Measurements from ENCODE around the gene PPM1E. TPM values are rescaled to one million over a fixed set of nuclear protein-coding genes. Genes with fewer than 3 reads are reported as not detected.

PPM1E gene
- total RNA-seq, 4 donors from 2014 or later = 0.35 to 0.92 (median 0.44) TPM

DNA sequence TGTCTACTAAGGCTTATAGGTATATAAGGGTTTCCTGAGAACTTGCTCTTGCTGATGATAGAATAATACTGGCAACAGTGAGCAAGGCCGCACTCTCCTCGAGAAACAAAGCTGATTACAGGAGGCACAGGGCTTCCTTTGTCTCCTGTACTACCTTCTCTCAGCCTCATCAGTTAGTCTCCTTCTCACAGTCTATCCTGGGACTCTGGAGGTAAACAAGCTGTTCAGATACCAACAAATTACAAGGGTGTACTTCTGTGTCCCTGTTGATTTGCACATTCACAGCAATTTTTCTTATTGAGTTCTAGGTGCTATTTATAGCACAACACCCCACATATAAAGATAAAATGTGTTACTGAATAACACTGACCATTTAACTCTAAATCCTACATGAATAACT, 252.3 kb downstream of the PPM1E start:
- ATAC-seq = no peak
- Histone ChIP-seq H3K27ac (no peak overlapping the region), H3K4me1 (no peaks in the 10 kb centered on the region), H3K9me3 (no peaks in the 10 kb centered on the region), H3K4me3 (no peak overlapping the region), H3K27me3 (no peaks in the 10 kb centered on the region), H3K36me3 (peaks cover 0 to 53% of the 10 kb centered on the region in 2 donors)
- TF ChIP-seq, protein P1, sequence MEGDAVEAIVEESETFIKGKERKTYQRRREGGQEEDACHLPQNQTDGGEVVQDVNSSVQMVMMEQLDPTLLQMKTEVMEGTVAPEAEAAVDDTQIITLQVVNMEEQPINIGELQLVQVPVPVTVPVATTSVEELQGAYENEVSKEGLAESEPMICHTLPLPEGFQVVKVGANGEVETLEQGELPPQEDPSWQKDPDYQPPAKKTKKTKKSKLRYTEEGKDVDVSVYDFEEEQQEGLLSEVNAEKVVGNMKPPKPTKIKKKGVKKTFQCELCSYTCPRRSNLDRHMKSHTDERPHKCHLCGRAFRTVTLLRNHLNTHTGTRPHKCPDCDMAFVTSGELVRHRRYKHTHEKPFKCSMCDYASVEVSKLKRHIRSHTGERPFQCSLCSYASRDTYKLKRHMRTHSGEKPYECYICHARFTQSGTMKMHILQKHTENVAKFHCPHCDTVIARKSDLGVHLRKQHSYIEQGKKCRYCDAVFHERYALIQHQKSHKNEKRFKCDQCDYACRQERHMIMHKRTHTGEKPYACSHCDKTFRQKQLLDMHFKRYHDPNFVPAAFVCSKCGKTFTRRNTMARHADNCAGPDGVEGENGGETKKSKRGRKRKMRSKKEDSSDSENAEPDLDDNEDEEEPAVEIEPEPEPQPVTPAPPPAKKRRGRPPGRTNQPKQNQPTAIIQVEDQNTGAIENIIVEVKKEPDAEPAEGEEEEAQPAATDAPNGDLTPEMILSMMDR (IDR thresholded peaks at IDR 0.05) = no peak
- no peak for TF ChIP-seq POLR2AphosphoS5 (IDR thresholded peaks at IDR 0.05)
- no peak for TF ChIP-seq EP300 (IDR thresholded peaks at IDR 0.05)
- no peak for TF ChIP-seq POLR2A (IDR thresholded peaks at IDR 0.05)
- WGBS, 2 donors (ENCODE audit: low coverage in 1 of 2) = 60 to 94% methylated on average over 2 of the region's 2 CpGs

DNA sequence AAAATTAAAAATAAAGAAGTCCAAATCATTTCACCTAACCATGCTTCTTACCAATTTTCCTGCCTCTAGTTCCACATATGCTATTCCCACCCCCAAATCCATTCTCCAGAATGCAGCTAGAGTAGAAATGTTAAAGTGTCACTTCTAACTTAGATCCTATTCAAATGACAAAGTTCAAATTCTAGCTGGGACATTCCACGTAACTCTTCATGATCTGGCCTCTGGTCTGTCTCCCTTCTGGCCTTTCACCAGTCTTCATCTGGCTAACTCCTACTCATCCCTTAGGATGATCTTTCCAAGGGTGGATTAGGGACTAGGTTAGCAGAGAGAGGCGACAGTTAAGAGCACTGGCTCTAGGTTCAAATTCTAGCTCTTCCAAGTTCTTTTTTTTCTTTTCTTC, 253.1 kb downstream of the PPM1E start:
- TF ChIP-seq EP300 (IDR thresholded peaks at IDR 0.05) = no peak
- no peak for TF ChIP-seq POLR2A (IDR thresholded peaks at IDR 0.05)
- TF ChIP-seq, protein P1 (IDR thresholded peaks at IDR 0.05) = no peak
- TF ChIP-seq POLR2AphosphoS5 (IDR thresholded peaks at IDR 0.05) = no peak
- peaks cover 0 to 60% of the 10 kb centered on the region in 2 donors for H3K36me3 ChIP-seq
- no peaks in the 10 kb centered on the region for H3K27me3 ChIP-seq
- no peaks in the 10 kb centered on the region for H3K9me3 ChIP-seq
- ATAC-seq = no peak
- H3K4me1 ChIP-seq = no peaks in the 10 kb centered on the region
- 75 to 100% methylated on average over 1 to 2 of the region's 2 CpGs for WGBS, 2 donors (ENCODE audit: low coverage in 1 of 2)
- no peak overlapping the region for H3K4me3 ChIP-seq
- H3K27ac ChIP-seq = no peak overlapping the region

DNA sequence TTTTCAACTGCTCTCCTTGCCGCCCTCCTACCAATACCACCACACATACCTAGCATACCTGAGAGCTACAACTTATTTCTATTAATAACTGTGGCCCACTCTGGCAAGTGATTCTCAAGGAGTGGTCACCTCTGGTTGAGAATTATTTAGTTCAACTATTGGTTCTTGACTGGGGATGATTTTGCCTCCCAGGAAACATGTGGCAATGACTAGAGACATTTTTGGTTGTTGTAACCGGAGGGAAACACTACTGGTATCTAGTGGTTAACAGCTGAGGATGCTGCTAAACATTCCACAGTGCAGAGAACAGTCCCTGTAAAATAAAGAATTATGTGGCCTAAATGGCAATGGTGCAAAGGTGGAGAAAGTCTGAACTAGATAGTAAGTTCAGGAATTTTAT, 254.4 kb downstream of the PPM1E start:
- 89 to 92% methylated on average over 2 of the region's 2 CpGs for WGBS, 2 donors (ENCODE audit: low coverage in 1 of 2)
- Histone ChIP-seq H3K9me3 (no peaks in the 10 kb centered on the region), H3K27ac (no peak overlapping the region), H3K4me3 (no peak overlapping the region), H3K27me3 (no peaks in the 10 kb centered on the region), H3K4me1 (no peaks in the 10 kb centered on the region), H3K36me3 (peaks cover 0 to 72% of the 10 kb centered on the region in 2 donors)
- TF ChIP-seq POLR2A (IDR thresholded peaks at IDR 0.05) = no peak
- TF ChIP-seq, protein P1 (IDR thresholded peaks at IDR 0.05) = no peak
- no peak for TF ChIP-seq POLR2AphosphoS5 (IDR thresholded peaks at IDR 0.05)
- no peak for TF ChIP-seq EP300 (IDR thresholded peaks at IDR 0.05)
- no peak for ATAC-seq

DNA sequence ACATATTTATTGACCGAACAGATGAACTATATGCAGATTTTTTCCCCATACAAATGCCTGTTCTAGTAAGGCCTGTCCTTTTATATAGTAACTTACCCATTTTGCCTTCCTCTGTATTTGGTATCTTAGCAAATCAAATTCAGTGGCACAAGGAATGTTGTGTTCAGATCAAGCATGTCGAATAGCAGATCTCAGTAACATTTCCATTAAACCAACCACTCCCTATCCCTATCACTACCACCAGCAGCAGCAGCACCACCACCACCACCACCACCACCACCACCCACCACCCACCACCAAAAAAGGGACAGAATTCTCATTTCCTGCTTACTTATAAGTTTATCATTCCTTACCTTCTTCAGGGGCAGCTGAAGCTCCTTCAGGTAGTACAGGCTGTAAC, 256.3 kb downstream of the PPM1E start:
- no peaks in the 10 kb centered on the region for H3K9me3 ChIP-seq
- TF ChIP-seq, protein P1 (IDR thresholded peaks at IDR 0.05) = no peak
- TF ChIP-seq POLR2A (IDR thresholded peaks at IDR 0.05) (no peak), POLR2AphosphoS5 (IDR thresholded peaks at IDR 0.05) (no peak), EP300 (IDR thresholded peaks at IDR 0.05) (no peak)
- H3K27ac ChIP-seq = no peak overlapping the region
- H3K36me3 ChIP-seq = peaks cover 0 to 91% of the 10 kb centered on the region in 2 donors
- WGBS, 2 donors (ENCODE audit: low coverage in 1 of 2) = 96 to 98% methylated on average over 2 of the region's 2 CpGs
- H3K4me3 ChIP-seq = no peak overlapping the region
- no peaks in the 10 kb centered on the region for H3K4me1 ChIP-seq
- H3K27me3 ChIP-seq = no peaks in the 10 kb centered on the region
- no peak for ATAC-seq

DNA sequence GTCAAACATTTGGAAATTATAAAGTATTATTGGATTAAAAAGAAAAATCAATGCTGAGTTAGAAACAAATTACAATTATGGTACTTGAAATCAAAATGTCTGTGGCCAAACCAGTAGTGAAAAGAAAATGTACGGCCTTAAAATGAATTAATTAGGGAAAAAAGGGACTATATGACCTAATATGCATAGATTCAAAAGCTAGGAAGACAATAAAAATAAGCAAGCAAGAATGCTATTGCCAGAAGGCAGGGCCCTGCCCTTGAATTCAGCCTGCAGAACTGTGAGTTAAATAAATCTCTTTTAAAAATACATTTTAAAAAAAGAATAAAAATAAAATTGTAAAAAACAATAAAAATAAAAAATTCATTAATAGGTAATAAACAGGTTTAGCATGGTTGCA, 262.4 kb downstream of the PPM1E start:
- Histone ChIP-seq H3K27ac (no peak overlapping the region), H3K4me3 (no peak overlapping the region), H3K9me3 (no peaks in the 10 kb centered on the region), H3K36me3 (peaks cover 0 to 51% of the 10 kb centered on the region in 2 donors), H3K27me3 (no peaks in the 10 kb centered on the region), H3K4me1 (no peaks in the 10 kb centered on the region)
- no peak for ATAC-seq
- TF ChIP-seq POLR2A (IDR thresholded peaks at IDR 0.05) = no peak
- TF ChIP-seq POLR2AphosphoS5 (IDR thresholded peaks at IDR 0.05) = no peak
- no peak for TF ChIP-seq EP300 (IDR thresholded peaks at IDR 0.05)
- TF ChIP-seq, protein P1 (IDR thresholded peaks at IDR 0.05) = no peak
- 80 to 86% methylated on average over 1 of the region's 1 CpG for WGBS, 2 donors (ENCODE audit: low coverage in 1 of 2)
